ENCODE results near the gene CTR9. TPM values are rescaled to one million over a fixed set of nuclear protein-coding genes. Genes with fewer than 3 reads are reported as not detected.

The CTR9 gene
- polyA plus RNA-seq, 4 donors: 59.1 to 73.0 (median 68.0) TPM

- no peak for DNase-seq (ENCODE audit: low read depth in 4 of 4, low spot score in 3 of 4)
Observed at GRCh38 chr11:10779086-10779485, 28.0 kb downstream of the CTR9 start.

- no peak for DNase-seq (ENCODE audit: low read depth in 4 of 4, low spot score in 3 of 4)
Observed at GRCh38 chr11:10780040-10780439, 29.0 kb downstream of the CTR9 start.

- DNase-seq (ENCODE audit: low read depth in 4 of 4, low spot score in 3 of 4): no peak
Observed at GRCh38 chr11:10784232-10785145, 33.4 kb downstream of the CTR9 start.

GRCh38 chr11:10785146-10785474, 34.1 kb downstream of the CTR9 start:
- DNase-seq (ENCODE audit: low read depth in 4 of 4, low spot score in 3 of 4): no peak

GRCh38 chr11:10786451-10786850, 35.4 kb downstream of the CTR9 start:
- no peak for DNase-seq (ENCODE audit: low read depth in 4 of 4, low spot score in 3 of 4)

GRCh38 chr11:10792385-10793068, 41.5 kb downstream of the CTR9 start:
- peak; percentile 46 to 60 (median 54) for DNase-seq (ENCODE audit: low read depth in 4 of 4, low spot score in 3 of 4)

- no peak for DNase-seq (ENCODE audit: low read depth in 4 of 4, low spot score in 3 of 4)
Observed at GRCh38 chr11:10793470-10794255, 42.6 kb downstream of the CTR9 start.

- no peak for DNase-seq (ENCODE audit: low read depth in 4 of 4, low spot score in 3 of 4)
Observed at GRCh38 chr11:10796191-10796590, 45.1 kb downstream of the CTR9 start.

- no peak for DNase-seq (ENCODE audit: low read depth in 4 of 4, low spot score in 3 of 4)
Observed at GRCh38 chr11:10797001-10797400, 46.0 kb downstream of the CTR9 start.

GRCh38 chr11:10797531-10797930, 46.5 kb downstream of the CTR9 start:
- no peak for DNase-seq (ENCODE audit: low read depth in 4 of 4, low spot score in 3 of 4)

- DNase-seq (ENCODE audit: low read depth in 4 of 4, low spot score in 3 of 4): no peak
Observed at GRCh38 chr11:10798330-10798928, 47.4 kb downstream of the CTR9 start.

- DNase-seq (ENCODE audit: low read depth in 4 of 4, low spot score in 3 of 4): no peak
Observed at GRCh38 chr11:10800292-10800691, 49.2 kb downstream of the CTR9 start.

GRCh38 chr11:10803676-10804075, 52.6 kb downstream of the CTR9 start:
- DNase-seq (ENCODE audit: low read depth in 4 of 4, low spot score in 3 of 4): no peak

GRCh38 chr11:10805741-10806140, 54.7 kb downstream of the CTR9 start:
- DNase-seq (ENCODE audit: low read depth in 4 of 4, low spot score in 3 of 4): no peak

- DNase-seq (ENCODE audit: low read depth in 4 of 4, low spot score in 3 of 4): no peak
Observed at GRCh38 chr11:10806206-10806605, 55.2 kb downstream of the CTR9 start.

- DNase-seq (ENCODE audit: low read depth in 4 of 4, low spot score in 3 of 4): peak; percentile 10 to 58 (median 28)
Observed at GRCh38 chr11:10807493-10808234, 56.6 kb downstream of the CTR9 start.

- DNase-seq (ENCODE audit: low read depth in 4 of 4, low spot score in 3 of 4): no peak
Observed at GRCh38 chr11:10808235-10808552, 57.1 kb downstream of the CTR9 start.

- DNase-seq (ENCODE audit: low read depth in 4 of 4, low spot score in 3 of 4): peak; percentile 96 to 99 (median 97)
Observed at GRCh38 chr11:10808553-10809372, 57.7 kb downstream of the CTR9 start, which contains the start of gene EIF4G2. Gene EIF4G2, minus strand, starts transcription at chr11:10808926.

Data from right renal pelvis (tissue), 4 donors.